Neuronal stem cell (in vitro differentiated cells): ENCODE results near the gene F9.

Experiments
- DNase-seq: peaks from one replicate; pipeline ENCODE4 v3.0.0-alpha.2; 2013; ENCODE audit warnings: low spot score
- H2AFZ ChIP-seq: one replicate; pipeline ENCODE4 v1.6.1; 2013; ENCODE audit warnings: mild to moderate bottlenecking, low read length, inconsistent platforms
- H2AK5ac ChIP-seq: 2 replicates; pipeline ENCODE4 v1.6.1; 2013; ENCODE audit warnings: low read depth, mild to moderate bottlenecking, inconsistent platforms, low read length, moderate library complexity, mixed read lengths
- H2BK120ac ChIP-seq: 2 replicates; pipeline ENCODE4 v1.6.1; 2013; ENCODE audit warnings: low read depth, mild to moderate bottlenecking, inconsistent platforms, low read length, moderate library complexity, mixed read lengths
- H2BK12ac ChIP-seq: one replicate; pipeline ENCODE4 v1.6.1; 2013; ENCODE audit warnings: low read length, inconsistent platforms
- H2BK15ac ChIP-seq: 2 replicates; pipeline ENCODE4 v1.6.1; 2013; ENCODE audit warnings: mild to moderate bottlenecking, low read length, inconsistent platforms, mixed read lengths
- H2BK5ac ChIP-seq: one replicate; pipeline ENCODE4 v1.6.1; 2013; ENCODE audit warnings: inconsistent platforms, mild to moderate bottlenecking, low read length, moderate library complexity
- H3K14ac ChIP-seq: one replicate; pipeline ENCODE4 v1.6.1; 2013; ENCODE audit warnings: low read length, inconsistent platforms
- H3K18ac ChIP-seq: 2 replicates; pipeline ENCODE4 v1.6.1; 2013; ENCODE audit warnings: low read length, inconsistent platforms
- H3K23ac ChIP-seq: 2 replicates; pipeline ENCODE4 v1.6.1; 2013; ENCODE audit warnings: low read depth, mild to moderate bottlenecking, mixed read lengths, low read length, inconsistent platforms; ENCODE audit not compliant: poor library complexity
- H3K27ac ChIP-seq: replicated peaks from 3 replicates; pipeline ENCODE4 v1.5.1; 2013; ENCODE audit warnings: low read length, inconsistent platforms
- H3K27me3 ChIP-seq, 3 experiments: 2 replicates each; pipeline ENCODE4 v1.6.1; 2013; ENCODE audit warnings: low read length in 3 of 3, mild to moderate bottlenecking in 2 of 3, inconsistent platforms in 1 of 3, low read depth in 1 of 3, mixed read lengths in 1 of 3, moderate library complexity in 1 of 3; ENCODE audit not compliant: control insufficient read depth in 3 of 3, insufficient read depth in 3 of 3
- H3K36me3 ChIP-seq, 2 donors: replicated peaks in 1 of 2; 2 replicates each; pipeline ENCODE4 v1.6.1; 2013; ENCODE audit warnings: low read length in 2 of 2; ENCODE audit not compliant: control insufficient read depth in 2 of 2, insufficient read depth in 2 of 2
- H3K4ac ChIP-seq: 2 replicates; pipeline ENCODE4 v1.6.1; 2013; ENCODE audit warnings: inconsistent platforms, mild to moderate bottlenecking, low read length, moderate library complexity
- H3K4me1 ChIP-seq, 2 donors: 1 replicate in 1 of 2; 2 replicates in 1 of 2; pipeline ENCODE4 v1.6.1; 2013; ENCODE audit warnings: low read length in 2 of 2, low read depth in 1 of 2; ENCODE audit not compliant: control insufficient read depth in 2 of 2, insufficient read depth in 1 of 2
- H3K4me2 ChIP-seq: one replicate; pipeline ENCODE4 v1.6.1; 2013; ENCODE audit warnings: mild to moderate bottlenecking, low read length, inconsistent platforms; ENCODE audit not compliant: insufficient read depth, poor library complexity, severe bottlenecking
- H3K4me3 ChIP-seq, 2 donors: 2 replicates each; pipeline ENCODE4 v1.5.1; 2013; ENCODE audit warnings: low read length in 2 of 2, mild to moderate bottlenecking in 2 of 2, inconsistent platforms in 1 of 2, moderate library complexity in 1 of 2
- H3K79me1 ChIP-seq: one replicate; pipeline ENCODE4 v1.6.1; 2013; ENCODE audit warnings: low read depth, mild to moderate bottlenecking, inconsistent platforms, low read length, moderate library complexity
- H3K9ac ChIP-seq: one replicate; pipeline ENCODE4 v1.6.1; 2013; ENCODE audit warnings: mild to moderate bottlenecking, low read depth, low read length, inconsistent platforms; ENCODE audit not compliant: poor library complexity
- H3K9me3 ChIP-seq, 2 donors: replicated peaks in 1 of 2; 2 replicates each; pipeline versions ENCODE3 to v1.6.1; 2013; ENCODE audit warnings: low read length in 2 of 2, mild to moderate bottlenecking in 2 of 2, inconsistent platforms in 1 of 2, low read depth in 1 of 2, mixed read lengths in 1 of 2, moderate library complexity in 1 of 2; ENCODE audit not compliant: control insufficient read depth in 2 of 2, insufficient read depth in 1 of 2
- H4K8ac ChIP-seq: one replicate; pipeline ENCODE4 v1.6.1; 2013; ENCODE audit warnings: low read depth, mild to moderate bottlenecking, inconsistent platforms, low read length, moderate library complexity
- H4K91ac ChIP-seq: one replicate; pipeline ENCODE4 v1.6.1; 2013; ENCODE audit warnings: low read length, low read depth, mild to moderate bottlenecking, inconsistent platforms; ENCODE audit not compliant: poor library complexity
- WGBS, 2 donors: extraction: QIAGEN DNeasy Blood & Tissue Kit; methylation state at CpG; one replicate each; pipeline ENCODE4 v1.1.7; 2013; ENCODE audit warnings: missing lambda C conversion rate in 2 of 2, mixed read lengths in 1 of 2; ENCODE audit not compliant: insufficient read length in 2 of 2, insufficient replicate concordance in 1 of 2; ENCODE audit errors: extremely low coverage in 2 of 2; 5-methylcytosine and 5-hydroxymethylcytosine counted together

Gene F9

DNA sequence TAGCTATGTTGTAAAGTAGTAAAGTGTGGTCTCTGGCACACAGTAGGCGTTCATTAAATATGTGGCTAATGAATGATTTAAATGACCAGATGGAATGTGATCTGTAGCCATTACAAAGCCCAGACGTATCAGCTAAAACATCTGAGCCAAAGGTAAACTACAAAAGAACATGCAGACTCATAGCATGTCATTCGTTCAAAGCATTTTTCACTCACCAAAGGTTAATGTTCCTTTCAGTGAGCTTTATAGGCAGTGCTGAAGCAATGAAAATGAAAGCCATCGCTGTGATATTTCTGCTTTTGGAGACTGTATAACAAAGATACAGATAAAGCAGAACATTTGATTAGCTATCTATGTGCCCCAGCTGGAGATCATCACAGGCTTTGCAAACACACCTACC lies 50.5 kb downstream of the F9 start:
- no peak overlapping the region for H2AK5ac ChIP-seq
- H2BK120ac ChIP-seq: no peak overlapping the region
- WGBS, 2 donors: no CpG with 5 or more reads among the region's 4 CpGs
- H3K27ac ChIP-seq: no peak overlapping the region
- H3K9ac ChIP-seq: no peak overlapping the region
- no peak overlapping the region for H3K14ac ChIP-seq
- no peaks in the 10 kb centered on the region for H3K79me1 ChIP-seq
- H2BK15ac ChIP-seq: no peak overlapping the region
- no peak overlapping the region for H3K4ac ChIP-seq
- DNase-seq: no peak
- no peak overlapping the region for H2AFZ ChIP-seq
- no peak overlapping the region for H2BK5ac ChIP-seq
- no peak overlapping the region for H4K91ac ChIP-seq
- no peak overlapping the region for H3K23ac ChIP-seq
- no peaks in the 10 kb centered on the region for H3K27me3 ChIP-seq
- no peak overlapping the region for H2BK12ac ChIP-seq
- H3K9me3 ChIP-seq: no peaks in the 10 kb centered on the region
- H4K8ac ChIP-seq: no peak overlapping the region
- H3K4me2 ChIP-seq: no peak overlapping the region
- H3K36me3 ChIP-seq: no peaks in the 10 kb centered on the region
- H3K4me3 ChIP-seq: no peak overlapping the region
- no peak overlapping the region for H3K18ac ChIP-seq
- no peaks in the 10 kb centered on the region for H3K4me1 ChIP-seq

DNA sequence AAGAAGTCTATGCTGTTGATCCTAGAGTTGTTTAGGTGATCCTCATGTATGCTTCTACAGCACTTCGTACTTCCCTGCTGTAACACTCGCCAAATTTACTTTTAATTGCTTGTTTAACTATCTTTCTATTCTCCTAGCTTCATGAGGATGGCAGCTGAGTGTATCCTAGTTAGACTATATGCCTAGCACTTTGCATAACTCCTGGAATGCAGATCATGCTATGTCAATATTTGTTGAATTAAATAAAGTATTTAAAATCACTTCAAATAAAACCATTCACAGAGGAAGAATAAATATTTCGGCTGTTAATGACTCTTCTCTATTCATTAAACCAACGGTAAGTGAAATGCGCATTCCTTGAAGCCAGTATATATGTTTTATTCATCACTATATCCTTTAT lies 55.1 kb downstream of the F9 start:
- no peaks in the 10 kb centered on the region for H3K27me3 ChIP-seq
- no peaks in the 10 kb centered on the region for H3K36me3 ChIP-seq
- no peak overlapping the region for H3K23ac ChIP-seq
- no peak overlapping the region for H2BK12ac ChIP-seq
- no peak overlapping the region for H2BK15ac ChIP-seq
- no peak overlapping the region for H4K91ac ChIP-seq
- H2BK5ac ChIP-seq: no peak overlapping the region
- no peak overlapping the region for H3K27ac ChIP-seq
- H3K4me3 ChIP-seq: no peak overlapping the region
- no peak overlapping the region for H2AFZ ChIP-seq
- no peak overlapping the region for H3K18ac ChIP-seq
- H3K14ac ChIP-seq: no peak overlapping the region
- H3K4me2 ChIP-seq: no peak overlapping the region
- no peaks in the 10 kb centered on the region for H3K9me3 ChIP-seq
- H2BK120ac ChIP-seq: no peak overlapping the region
- no peak overlapping the region for H2AK5ac ChIP-seq
- DNase-seq: no peak
- no peak overlapping the region for H4K8ac ChIP-seq
- H3K4me1 ChIP-seq: no peaks in the 10 kb centered on the region
- no peak overlapping the region for H3K9ac ChIP-seq
- no CpG with 5 or more reads among the region's 5 CpGs for WGBS, 2 donors
- H3K79me1 ChIP-seq: no peaks in the 10 kb centered on the region
- H3K4ac ChIP-seq: no peak overlapping the region

DNA sequence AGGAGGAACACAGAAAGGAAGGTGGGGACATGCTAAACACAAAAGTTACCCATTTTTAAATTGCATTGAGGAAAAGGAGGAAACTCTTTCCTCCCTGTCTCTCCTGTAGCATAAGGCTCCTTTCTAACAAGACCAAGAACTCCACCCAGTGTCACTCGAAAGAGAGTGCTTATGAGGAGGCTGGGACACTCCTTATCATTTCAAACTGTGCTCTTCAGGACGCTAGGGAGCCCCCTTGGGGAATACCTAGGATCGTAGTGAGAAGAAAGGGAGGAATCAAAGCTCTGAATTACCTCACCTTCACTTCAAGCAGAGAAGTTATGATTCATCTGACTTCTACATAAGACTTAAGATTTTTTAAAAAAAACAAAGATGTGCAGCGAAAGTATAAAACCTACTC lies 65.5 kb downstream of the F9 start:
- DNase-seq: no peak
- Histone ChIP-seq H3K23ac (no peak overlapping the region), H3K27me3 (no peaks in the 10 kb centered on the region), H2AK5ac (no peak overlapping the region), H2BK120ac (no peak overlapping the region), H2BK5ac (no peak overlapping the region), H4K91ac (no peak overlapping the region), H3K4ac (no peak overlapping the region), H2BK15ac (no peak overlapping the region), H3K27ac (no peak overlapping the region), H2BK12ac (no peak overlapping the region), H3K9ac (no peak overlapping the region), H3K36me3 (no peaks in the 10 kb centered on the region), H2AFZ (no peak overlapping the region), H3K14ac (no peak overlapping the region), H4K8ac (no peak overlapping the region), H3K4me1 (no peaks in the 10 kb centered on the region), H3K79me1 (no peaks in the 10 kb centered on the region), H3K4me2 (no peak overlapping the region), H3K4me3 (no peak overlapping the region), H3K18ac (no peak overlapping the region), H3K9me3 (no peaks in the 10 kb centered on the region)
- WGBS, 2 donors: no CpG with 5 or more reads among the region's 4 CpGs

DNA sequence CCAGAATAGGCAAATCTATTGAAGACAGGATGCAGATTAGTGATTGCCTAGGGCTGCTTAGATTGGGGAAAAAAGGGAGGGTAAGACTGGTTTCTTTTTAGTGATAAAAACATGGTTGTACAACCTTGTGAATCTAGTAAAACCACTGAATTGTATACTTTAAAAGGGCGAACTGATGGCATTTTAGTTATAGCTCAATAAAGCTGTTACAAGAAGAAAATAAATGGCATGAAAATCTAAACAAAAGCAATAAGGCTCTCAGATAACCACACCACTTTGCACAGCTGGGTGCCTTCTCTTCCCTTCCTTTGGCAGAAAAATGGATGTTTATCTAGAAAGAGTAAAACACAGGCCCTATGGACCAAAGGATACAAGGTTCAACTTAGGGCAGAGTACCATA lies 69.6 kb downstream of the F9 start:
- Histone ChIP-seq H2BK15ac (no peak overlapping the region), H4K8ac (no peak overlapping the region), H3K27me3 (no peaks in the 10 kb centered on the region), H2BK120ac (no peak overlapping the region), H2AK5ac (no peak overlapping the region), H3K9me3 (no peaks in the 10 kb centered on the region), H3K4me3 (no peak overlapping the region), H2AFZ (no peak overlapping the region), H3K79me1 (no peaks in the 10 kb centered on the region), H3K9ac (no peak overlapping the region), H3K18ac (no peak overlapping the region), H3K23ac (no peak overlapping the region), H4K91ac (no peak overlapping the region), H2BK5ac (no peak overlapping the region), H3K14ac (no peak overlapping the region), H3K36me3 (no peaks in the 10 kb centered on the region), H2BK12ac (no peak overlapping the region), H3K27ac (no peak overlapping the region), H3K4me1 (no peaks in the 10 kb centered on the region), H3K4me2 (no peak overlapping the region), H3K4ac (no peak overlapping the region)
- no peak for DNase-seq
- WGBS, 2 donors: no CpG with 5 or more reads among the region's 1 CpG
